Stimulated activated naive B cell treated with anti-CD40 and anti-IgM and Interleukin-4, amounts not matched to agents 10 μg/mL and 1 μg/mL and 100 μg/mL, for 72 hours (primary cell): ENCODE results near the gene ATG10.
A peak's percentile ranks its signal among the peaks of the same experiment; 100 is the strongest.

Experiments used
- ATAC-seq, 2 donors: fragments of 150-1000 bp; cut with Tn5 transposase; replicated peaks; 2 replicates each; pipeline ENCODE4 v1.10.0; 2021; ENCODE audit warnings: moderate library complexity in 1 of 2
- DNase-seq: peaks from one replicate; pipeline ENCODE4 v3.0.0; 2021
- H3K27ac Mint-ChIP-seq: one replicate; pipeline ENCODE4 v1.8.0; 2022; ENCODE audit warnings: mild to moderate bottlenecking, mixed read lengths
- H3K27me3 Mint-ChIP-seq, 2 donors: one replicate each; pipeline ENCODE4 v1.8.0; 2022; ENCODE audit warnings: mixed read lengths in 2 of 2
- H3K36me3 Mint-ChIP-seq, 2 donors: one replicate each; pipeline ENCODE4 v1.8.0; 2022; ENCODE audit warnings: mixed read lengths in 2 of 2, mild to moderate bottlenecking in 1 of 2
- H3K4me1 Mint-ChIP-seq, 2 donors: one replicate each; pipeline ENCODE4 v1.8.0; 2022; ENCODE audit warnings: mixed read lengths in 2 of 2, mild to moderate bottlenecking in 1 of 2
- H3K4me3 Mint-ChIP-seq, 2 donors: one replicate each; pipeline ENCODE4 v1.8.0; 2022; ENCODE audit warnings: mild to moderate bottlenecking in 2 of 2, mixed read lengths in 2 of 2, moderate library complexity in 1 of 2
- H3K9me3 Mint-ChIP-seq, 2 donors: one replicate each; pipeline ENCODE4 v1.8.0; 2022; ENCODE audit warnings: mixed read lengths in 2 of 2, mild to moderate bottlenecking in 1 of 2

ATG10 gene

GRCh38 chr5:82276800-82277612, 305.2 kb downstream of the ATG10 start:
- H3K4me1 Mint-ChIP-seq, result peaks cover 42 to 70% of the 10 kb centered on the region in 2 donors

DNA sequence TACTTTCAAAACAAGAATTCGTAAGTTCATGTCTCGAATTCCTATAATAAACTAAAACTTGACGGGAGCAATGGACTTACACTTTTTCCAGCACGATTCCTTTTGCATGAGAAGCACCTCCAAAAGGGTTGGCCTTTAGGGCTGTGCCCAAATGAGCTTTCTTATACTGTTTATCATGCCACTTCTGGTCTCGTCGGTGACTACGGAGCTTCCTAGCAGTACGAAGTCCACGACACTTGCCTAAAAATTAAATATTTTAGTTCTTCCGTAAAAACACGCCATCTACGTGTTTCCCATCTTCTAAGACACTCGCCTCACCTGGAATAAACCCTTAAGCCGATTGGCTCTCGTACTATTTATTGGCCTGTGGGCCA, 305.8 kb downstream of the ATG10 start:
- DNase-seq, result no peak
- ATAC-seq, result peak; percentile 1 to 6
- Mint-ChIP-seq H3K36me3 (peaks cover 42 to 60% of the 10 kb centered on the region in 2 donors), H3K27me3 (no peaks in the 10 kb centered on the region), H3K27ac (peak overlapping the region; percentile 99), H3K4me1 (peaks cover 40 to 66% of the 10 kb centered on the region in 2 donors), H3K4me3 (peak overlapping the region; percentile 93 to 97), H3K9me3 (peaks cover 0 to under 1% of the 10 kb centered on the region in 2 donors)

More at GRCh38 chr5:82276800-82277612, 305.2 kb downstream of the ATG10 start:
- H3K4me3 Mint-ChIP-seq, result peak overlapping the region; percentile 93 to 97
- DNase-seq (no peak), ATAC-seq (no peak)
- peaks cover 0 to 2% of the 10 kb centered on the region in 2 donors for H3K9me3 Mint-ChIP-seq
- no peaks in the 10 kb centered on the region for H3K27me3 Mint-ChIP-seq
- peaks cover 48 to 64% of the 10 kb centered on the region in 2 donors for H3K36me3 Mint-ChIP-seq
- H3K27ac Mint-ChIP-seq, result peak overlapping the region; percentile 99

DNA sequence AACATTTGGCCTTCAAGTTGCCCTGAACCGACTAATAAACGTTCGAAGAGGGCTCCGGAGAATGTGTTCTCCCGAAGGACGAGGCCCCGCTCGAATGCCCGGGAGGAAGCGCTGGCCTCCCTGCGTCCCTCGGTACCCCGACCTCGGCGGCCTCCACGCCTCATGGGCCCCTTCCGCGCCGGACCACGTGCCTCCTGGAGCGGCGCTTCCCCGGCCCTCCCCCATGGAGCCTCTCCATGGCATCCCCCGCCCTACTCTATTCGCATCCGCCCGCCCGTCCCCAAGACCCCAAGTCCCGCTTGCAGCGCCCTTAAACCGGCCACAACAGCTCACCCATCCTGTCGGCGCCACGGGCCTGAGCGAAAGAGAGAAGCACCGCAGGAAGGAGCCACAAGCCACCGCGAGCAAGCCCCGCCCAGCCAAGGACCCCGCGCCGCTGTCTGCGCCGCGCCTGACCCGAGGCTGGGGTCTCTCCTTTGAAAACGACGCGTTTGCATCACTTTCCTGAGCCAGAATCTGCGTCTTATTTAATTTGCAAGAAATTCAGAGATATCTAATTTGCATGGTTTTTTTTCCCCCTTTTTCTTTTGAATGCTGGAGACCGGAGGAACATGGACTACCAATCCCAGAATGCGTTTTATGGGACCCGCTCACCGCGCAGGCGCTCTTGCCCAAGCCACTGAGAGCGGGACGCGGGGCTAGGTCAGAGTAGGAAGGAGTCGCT, 306.3 kb downstream of the ATG10 start, which contains the start of gene RPS23:
Gene RPS23 (minus strand): TSS at position 368 of the 724 bp plus-strand sequence. CDS start 31 bp downstream, at position 337.
- H3K4me1 Mint-ChIP-seq, result peaks cover 35 to 61% of the 10 kb centered on the region in 2 donors
- no peaks in the 10 kb centered on the region for H3K9me3 Mint-ChIP-seq
- peaks cover 38 to 55% of the 10 kb centered on the region in 2 donors for H3K36me3 Mint-ChIP-seq
- peak within 1 kb of the TSS; percentile 99 for H3K27ac Mint-ChIP-seq
- no peaks in the 10 kb centered on the region for H3K27me3 Mint-ChIP-seq
- peak; percentile 89 to 94 for ATAC-seq
- peak within 1 kb of the TSS; percentile 93 to 97 for H3K4me3 Mint-ChIP-seq
- DNase-seq, result peak; percentile 86

- peak overlapping the region; percentile 93 to 97 for H3K4me3 Mint-ChIP-seq
- no peaks in the 10 kb centered on the region for H3K9me3 Mint-ChIP-seq
- H3K27me3 Mint-ChIP-seq, result no peaks in the 10 kb centered on the region
- H3K36me3 Mint-ChIP-seq, result peaks cover 35 to 48% of the 10 kb centered on the region in 2 donors
- peak overlapping the region; percentile 99 for H3K27ac Mint-ChIP-seq
- no peak for DNase-seq
- peaks cover 33 to 54% of the 10 kb centered on the region in 2 donors for H3K4me1 Mint-ChIP-seq
- no peak for ATAC-seq
These were observed 307.0 kb downstream of the ATG10 start for GRCh38 chr5:82278711-82279370.

DNA sequence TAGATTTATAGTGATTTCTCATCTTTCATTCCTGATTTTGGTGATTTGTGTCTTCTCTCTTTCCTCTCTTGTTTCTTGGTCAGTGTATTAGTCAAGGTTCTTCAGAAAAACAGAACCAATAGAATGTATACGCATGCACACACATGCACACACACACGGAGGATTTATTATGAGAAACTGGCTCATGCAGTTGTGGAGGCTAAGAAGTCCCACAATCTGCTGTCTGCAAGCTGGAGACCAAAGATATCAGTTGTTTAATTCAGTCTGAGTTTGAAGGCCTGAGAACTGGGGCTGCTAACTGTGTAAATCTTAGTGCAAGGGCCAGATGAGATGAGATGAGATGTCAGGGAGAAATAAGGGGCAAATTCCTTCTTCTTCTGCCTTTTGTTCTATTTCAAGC, 312.1 kb downstream of the ATG10 start:
- ATAC-seq (no peak), DNase-seq (no peak)
- Mint-ChIP-seq H3K27me3 (no peaks in the 10 kb centered on the region), H3K9me3 (no peaks in the 10 kb centered on the region), H3K4me3 (no peak overlapping the region), H3K27ac (no peak overlapping the region), H3K36me3 (peaks cover 9 to 17% of the 10 kb centered on the region in 2 donors), H3K4me1 (peaks cover 21 to 32% of the 10 kb centered on the region in 2 donors)

DNA sequence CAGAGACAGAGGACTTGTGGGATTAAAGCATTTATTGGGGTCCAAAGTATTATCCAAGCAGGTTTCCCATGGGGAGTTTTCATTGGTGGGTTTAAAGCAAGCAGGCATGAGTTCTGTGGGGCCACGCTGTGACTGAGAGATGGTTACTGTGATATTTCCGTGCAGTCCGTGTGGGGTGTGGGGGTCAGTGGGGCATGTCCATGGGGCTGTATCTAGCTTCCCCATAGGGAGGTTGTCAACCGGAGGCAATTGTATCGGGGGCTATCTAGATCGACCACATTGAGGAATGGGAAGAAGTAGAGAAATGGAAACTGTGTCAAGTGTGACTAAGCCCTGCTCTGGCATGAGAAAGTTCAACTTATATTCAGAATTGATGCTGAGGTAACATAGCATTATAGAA, 313.4 kb downstream of the ATG10 start:
- H3K9me3 Mint-ChIP-seq, result no peaks in the 10 kb centered on the region
- peaks cover 12 to 19% of the 10 kb centered on the region in 2 donors for H3K4me1 Mint-ChIP-seq
- H3K27me3 Mint-ChIP-seq, result no peaks in the 10 kb centered on the region
- no peak for DNase-seq
- H3K27ac Mint-ChIP-seq, result no peak overlapping the region
- no peak overlapping the region for H3K4me3 Mint-ChIP-seq
- ATAC-seq, result no peak
- H3K36me3 Mint-ChIP-seq, result peaks cover 9 to 17% of the 10 kb centered on the region in 2 donors

DNA sequence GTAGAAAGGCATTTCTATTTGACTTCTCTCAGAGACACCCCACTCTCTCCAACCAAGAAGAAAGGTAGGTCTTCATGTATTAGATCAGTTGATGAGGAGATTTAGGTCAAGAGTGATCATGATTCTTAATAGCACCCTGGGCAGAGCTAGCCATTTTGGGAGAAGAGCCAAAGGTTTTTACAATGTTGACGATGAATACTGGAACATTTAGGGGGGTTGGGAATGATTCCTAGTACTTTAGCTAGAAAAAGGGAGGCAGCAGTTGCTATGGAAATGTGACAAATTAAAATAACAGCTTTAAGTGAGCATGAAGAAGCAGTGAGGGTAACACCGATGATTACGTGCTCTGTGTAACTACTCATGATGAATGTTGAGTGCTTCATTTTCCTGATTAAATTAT, 315.8 kb downstream of the ATG10 start:
- Mint-ChIP-seq H3K4me3 (no peak overlapping the region), H3K9me3 (no peaks in the 10 kb centered on the region), H3K27me3 (no peaks in the 10 kb centered on the region), H3K27ac (no peak overlapping the region), H3K36me3 (peaks cover 3 to 13% of the 10 kb centered on the region in 2 donors), H3K4me1 (peaks cover 6 to 8% of the 10 kb centered on the region in 2 donors)
- no peak for ATAC-seq
- no peak for DNase-seq

DNA sequence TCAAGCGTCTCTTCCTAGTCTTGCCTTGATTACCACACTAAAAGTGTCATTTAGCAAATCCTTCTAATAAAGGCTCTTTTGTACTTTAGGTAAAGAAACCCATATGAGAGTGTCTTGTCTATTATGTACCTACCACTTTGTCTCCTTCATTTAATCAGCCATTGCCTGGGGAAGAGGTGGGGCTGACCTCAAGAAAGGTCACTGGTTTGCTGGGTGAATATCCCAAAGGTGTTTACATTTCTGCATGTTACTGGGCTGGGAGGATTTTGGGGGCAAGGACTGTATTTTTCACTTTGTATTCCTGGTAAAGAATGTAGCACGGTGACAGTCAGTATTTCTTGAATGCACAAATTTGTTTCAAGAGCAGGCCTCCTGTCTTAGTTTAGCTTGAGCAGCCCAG, 318.2 kb downstream of the ATG10 start:
- DNase-seq (no peak), ATAC-seq (no peak)
- H3K27me3 Mint-ChIP-seq, result no peaks in the 10 kb centered on the region
- H3K4me1 Mint-ChIP-seq, result peaks cover 2 to 3% of the 10 kb centered on the region in 2 donors
- no peaks in the 10 kb centered on the region for H3K9me3 Mint-ChIP-seq
- H3K4me3 Mint-ChIP-seq, result no peak overlapping the region
- peaks cover 3 to 7% of the 10 kb centered on the region in 2 donors for H3K36me3 Mint-ChIP-seq
- H3K27ac Mint-ChIP-seq, result no peak overlapping the region

DNA sequence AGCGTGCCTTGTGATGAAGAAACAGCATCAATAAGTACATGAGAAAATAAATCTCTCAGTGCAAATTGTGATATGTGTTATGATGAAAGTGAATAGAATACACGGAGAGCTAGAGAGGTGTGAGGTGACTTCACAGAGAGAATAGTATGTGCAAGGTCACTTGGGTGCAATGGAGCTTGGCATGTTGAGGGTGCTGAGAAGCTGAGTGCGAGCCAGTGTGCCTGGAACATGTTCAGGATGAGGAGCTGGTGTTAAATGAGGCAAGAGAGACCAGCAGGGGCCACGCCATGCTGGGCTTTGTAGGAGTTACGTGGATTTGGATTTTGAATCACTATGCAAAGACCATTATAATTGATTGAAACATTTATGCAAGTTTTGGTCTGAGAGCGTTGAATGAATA, 319.1 kb downstream of the ATG10 start:
- H3K4me3 Mint-ChIP-seq, result no peak overlapping the region
- no peak for ATAC-seq
- H3K27me3 Mint-ChIP-seq, result no peaks in the 10 kb centered on the region
- no peak for DNase-seq
- H3K9me3 Mint-ChIP-seq, result no peaks in the 10 kb centered on the region
- H3K4me1 Mint-ChIP-seq, result peaks cover 0 to 2% of the 10 kb centered on the region in 2 donors
- H3K36me3 Mint-ChIP-seq, result peaks cover 1 to 4% of the 10 kb centered on the region in 2 donors
- no peak overlapping the region for H3K27ac Mint-ChIP-seq

DNA sequence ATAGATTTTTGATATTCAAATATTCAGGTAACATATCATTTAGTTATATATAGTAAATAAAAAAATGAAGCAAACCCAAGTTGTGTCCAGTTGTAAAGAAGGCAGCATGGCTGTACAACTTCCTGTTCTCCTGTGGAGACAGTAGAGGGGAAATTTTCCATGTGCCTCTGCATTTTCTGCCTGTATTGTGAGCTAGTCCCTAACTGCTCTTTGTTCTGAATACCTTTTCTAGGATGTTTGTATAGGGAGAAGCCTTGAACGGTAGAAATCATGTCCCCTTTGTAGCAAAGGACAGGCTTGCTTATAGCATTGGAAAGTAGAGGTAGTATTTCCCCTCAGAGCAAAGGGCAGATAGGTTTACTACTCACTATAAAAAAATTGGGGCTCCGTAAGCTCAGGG, 319.6 kb downstream of the ATG10 start:
- Mint-ChIP-seq H3K27me3 (no peaks in the 10 kb centered on the region), H3K27ac (no peak overlapping the region), H3K9me3 (no peaks in the 10 kb centered on the region), H3K4me1 (peaks cover 0 to 2% of the 10 kb centered on the region in 2 donors), H3K4me3 (no peak overlapping the region), H3K36me3 (peaks cover 1 to 4% of the 10 kb centered on the region in 2 donors)
- DNase-seq (no peak), ATAC-seq (no peak)

- Mint-ChIP-seq H3K4me1 (peaks cover 0 to 6% of the 10 kb centered on the region in 2 donors), H3K27me3 (no peaks in the 10 kb centered on the region), H3K9me3 (peaks cover 3% of the 10 kb centered on the region in 2 donors), H3K4me3 (no peak overlapping the region), H3K36me3 (peaks cover 4 to 6% of the 10 kb centered on the region in 2 donors), H3K27ac (no peak overlapping the region)
- no peak for ATAC-seq
- DNase-seq, result no peak
These were observed 323.3 kb downstream of the ATG10 start for GRCh38 chr5:82295144-82295543.

DNA sequence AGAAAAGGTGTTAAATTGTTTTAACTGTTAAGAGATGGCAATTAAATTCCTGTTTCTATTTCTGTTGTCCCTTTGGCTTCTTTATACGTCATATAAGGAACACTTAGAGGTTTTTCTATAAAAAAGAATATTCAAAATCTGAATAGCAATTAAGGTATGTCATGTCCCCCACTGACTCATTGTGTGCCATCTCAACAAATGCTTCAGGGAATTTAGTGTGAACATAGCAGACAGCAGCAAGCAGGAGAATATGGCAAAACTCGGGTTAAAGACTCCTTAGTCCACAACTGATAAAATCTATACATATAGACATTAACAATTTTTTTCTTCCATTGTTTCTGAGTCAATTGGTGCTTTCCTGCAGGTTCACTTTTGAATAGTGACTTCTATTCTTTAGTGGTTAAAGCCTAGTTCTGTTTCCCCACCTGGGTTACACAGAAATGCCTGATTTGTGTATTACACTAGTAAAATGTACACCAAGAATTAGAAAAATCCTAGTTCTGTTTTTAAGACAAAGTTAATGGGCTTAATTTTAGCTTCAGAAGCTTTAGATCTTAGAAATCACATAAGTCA, 324.2 kb downstream of the ATG10 start:
- no peak overlapping the region for H3K27ac Mint-ChIP-seq
- no peak for ATAC-seq
- no peak overlapping the region for H3K4me3 Mint-ChIP-seq
- peaks cover 3% of the 10 kb centered on the region in 2 donors for H3K9me3 Mint-ChIP-seq
- H3K27me3 Mint-ChIP-seq, result no peaks in the 10 kb centered on the region
- DNase-seq, result no peak
- peaks cover 0 to 4% of the 10 kb centered on the region in 2 donors for H3K4me1 Mint-ChIP-seq
- H3K36me3 Mint-ChIP-seq, result peaks cover 4 to 6% of the 10 kb centered on the region in 2 donors

DNA sequence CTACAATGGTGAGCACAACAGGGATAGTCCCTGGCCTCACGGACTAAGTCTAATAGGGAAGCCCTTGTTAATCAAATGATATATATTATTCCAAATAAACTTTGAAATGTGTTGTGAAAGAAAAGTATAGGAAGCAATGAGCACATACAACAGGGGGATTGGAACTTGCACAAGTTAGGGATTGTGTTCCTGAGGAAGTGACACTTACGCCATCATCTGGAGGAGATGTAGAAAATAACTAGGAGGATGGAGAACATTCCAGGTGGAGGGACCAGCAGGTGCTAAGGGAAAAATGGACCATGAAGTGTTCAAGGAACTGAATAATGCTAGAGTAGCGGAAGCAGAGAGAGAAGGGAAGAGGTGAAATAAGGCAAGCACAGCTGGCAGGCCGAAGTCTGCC, 325.1 kb downstream of the ATG10 start:
- peaks cover 4 to 6% of the 10 kb centered on the region in 2 donors for H3K36me3 Mint-ChIP-seq
- no peak for ATAC-seq
- H3K4me3 Mint-ChIP-seq, result no peak overlapping the region
- DNase-seq, result no peak
- H3K4me1 Mint-ChIP-seq, result peaks cover 0 to 4% of the 10 kb centered on the region in 2 donors
- no peak overlapping the region for H3K27ac Mint-ChIP-seq
- no peaks in the 10 kb centered on the region for H3K27me3 Mint-ChIP-seq
- H3K9me3 Mint-ChIP-seq, result peaks cover 3% of the 10 kb centered on the region in 2 donors

GRCh38 chr5:82297711-82298110, 325.9 kb downstream of the ATG10 start:
- no peaks in the 10 kb centered on the region for H3K27me3 Mint-ChIP-seq
- peaks cover 4 to 6% of the 10 kb centered on the region in 2 donors for H3K36me3 Mint-ChIP-seq
- H3K4me1 Mint-ChIP-seq, result peaks cover 0 to 4% of the 10 kb centered on the region in 2 donors
- H3K27ac Mint-ChIP-seq, result no peak overlapping the region
- no peak for ATAC-seq
- peaks cover 3% of the 10 kb centered on the region in 2 donors for H3K9me3 Mint-ChIP-seq
- DNase-seq, result no peak
- H3K4me3 Mint-ChIP-seq, result no peak overlapping the region
